ENCODE data around the gene SNAPC2.
"Not testable (repeated sequence)": the region's sequence is repeated elsewhere in the genome, so short reads cannot be mapped to it uniquely, and the experiment has no call there.

SNAPC2 gene

DNA sequence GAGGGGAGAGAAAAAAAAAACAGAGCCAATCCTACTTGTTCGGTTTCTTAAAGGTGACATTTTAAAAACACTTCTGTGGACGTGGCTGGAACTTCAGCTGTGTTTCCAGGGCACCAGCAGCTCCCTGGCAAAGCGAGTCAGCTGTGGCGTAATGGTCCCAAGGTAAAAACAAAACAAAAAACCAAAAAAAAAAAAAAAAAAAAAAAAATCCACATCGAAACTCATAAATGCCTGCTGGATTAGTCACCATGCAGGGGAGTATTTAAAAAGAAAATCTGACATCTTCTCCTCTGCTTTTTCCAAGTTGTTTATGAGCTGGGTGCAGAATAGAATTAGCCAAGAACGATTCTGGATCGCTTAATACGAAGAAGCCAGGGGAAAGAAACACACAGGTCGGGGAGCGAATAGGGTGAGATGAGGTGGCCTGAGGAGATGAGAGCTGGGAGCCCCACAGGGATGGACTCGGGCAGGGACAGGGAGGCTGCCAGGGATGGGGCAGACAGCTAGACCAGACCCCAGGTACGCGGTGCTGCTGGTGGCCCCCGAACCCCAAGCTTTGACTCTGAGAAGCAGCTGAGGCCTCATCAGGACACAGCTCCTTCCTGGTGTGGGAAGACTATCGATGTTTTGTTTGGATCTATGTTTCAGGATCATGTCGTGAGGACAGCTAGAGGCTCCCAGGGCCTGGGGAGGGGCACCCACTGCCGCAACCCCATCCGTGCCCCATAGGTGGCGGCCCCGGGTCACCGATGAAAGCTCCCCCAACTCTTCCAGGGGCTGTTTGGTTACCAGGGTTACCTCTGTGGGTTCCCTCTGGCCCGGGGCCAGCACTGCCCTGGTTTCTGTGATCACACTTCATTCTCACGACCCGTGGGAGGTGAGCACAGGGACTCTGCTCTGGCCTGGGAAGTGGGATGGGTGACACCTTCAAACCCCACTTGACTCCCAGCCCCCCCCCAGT lies 8.9 kb downstream of the SNAPC2 start:
- TF ChIP-seq, protein P1, sequence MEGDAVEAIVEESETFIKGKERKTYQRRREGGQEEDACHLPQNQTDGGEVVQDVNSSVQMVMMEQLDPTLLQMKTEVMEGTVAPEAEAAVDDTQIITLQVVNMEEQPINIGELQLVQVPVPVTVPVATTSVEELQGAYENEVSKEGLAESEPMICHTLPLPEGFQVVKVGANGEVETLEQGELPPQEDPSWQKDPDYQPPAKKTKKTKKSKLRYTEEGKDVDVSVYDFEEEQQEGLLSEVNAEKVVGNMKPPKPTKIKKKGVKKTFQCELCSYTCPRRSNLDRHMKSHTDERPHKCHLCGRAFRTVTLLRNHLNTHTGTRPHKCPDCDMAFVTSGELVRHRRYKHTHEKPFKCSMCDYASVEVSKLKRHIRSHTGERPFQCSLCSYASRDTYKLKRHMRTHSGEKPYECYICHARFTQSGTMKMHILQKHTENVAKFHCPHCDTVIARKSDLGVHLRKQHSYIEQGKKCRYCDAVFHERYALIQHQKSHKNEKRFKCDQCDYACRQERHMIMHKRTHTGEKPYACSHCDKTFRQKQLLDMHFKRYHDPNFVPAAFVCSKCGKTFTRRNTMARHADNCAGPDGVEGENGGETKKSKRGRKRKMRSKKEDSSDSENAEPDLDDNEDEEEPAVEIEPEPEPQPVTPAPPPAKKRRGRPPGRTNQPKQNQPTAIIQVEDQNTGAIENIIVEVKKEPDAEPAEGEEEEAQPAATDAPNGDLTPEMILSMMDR (IDR thresholded peaks at IDR 0.05; ENCODE audit: borderline replicate concordance, insufficient read depth, low read depth, low read length) = peak; percentile 56
- H3K4me3 ChIP-seq (ENCODE audit: low read depth, low read length) = no peak overlapping the region

DNA sequence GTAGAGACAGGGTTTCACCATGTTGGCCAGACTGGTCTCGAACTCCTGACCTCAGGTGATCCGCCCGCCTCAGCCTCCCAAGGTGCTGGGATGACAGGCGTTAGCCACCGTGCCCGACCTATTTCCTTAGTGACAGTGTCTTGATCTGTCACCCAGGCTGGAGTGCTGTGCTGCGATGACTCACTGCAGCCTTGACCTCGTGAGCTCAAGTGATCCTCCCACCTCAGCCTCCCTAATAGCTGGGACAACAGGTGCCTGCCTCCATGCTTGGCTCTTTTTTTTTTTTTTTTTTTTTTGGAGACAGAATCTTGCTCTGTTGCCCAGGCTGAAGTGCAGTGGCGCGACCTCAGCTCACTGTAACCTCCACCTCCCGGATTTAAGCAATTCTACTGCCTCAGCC lies 9.9 kb downstream of the SNAPC2 start:
- not testable (repeated sequence) for H3K4me3 ChIP-seq (ENCODE audit: low read depth, low read length)

DNA sequence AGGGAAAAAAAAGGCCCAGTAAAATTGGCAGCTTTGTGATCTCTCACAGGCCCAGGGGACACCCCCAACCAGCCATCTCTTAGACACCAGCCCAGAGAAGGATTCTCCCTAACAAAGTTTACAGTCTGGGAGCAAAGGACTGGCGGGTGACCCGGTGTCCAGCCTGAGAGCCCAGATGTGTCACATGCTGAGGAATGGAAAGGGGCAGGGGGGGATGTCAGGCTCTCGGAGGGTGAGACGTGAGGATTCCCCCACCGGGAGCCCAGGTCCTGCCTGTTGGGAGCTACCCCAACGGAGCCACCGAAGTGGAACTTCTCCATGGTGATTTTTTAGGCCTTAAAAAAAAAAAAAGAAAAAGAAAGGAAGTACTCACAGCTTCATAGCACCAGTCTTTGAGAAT lies 10.6 kb downstream of the SNAPC2 start:
- H3K4me3 ChIP-seq (ENCODE audit: low read depth, low read length) = no peak overlapping the region
- TF ChIP-seq, protein P1 (IDR thresholded peaks at IDR 0.05; ENCODE audit: borderline replicate concordance, insufficient read depth, low read depth, low read length) = no peak

DNA sequence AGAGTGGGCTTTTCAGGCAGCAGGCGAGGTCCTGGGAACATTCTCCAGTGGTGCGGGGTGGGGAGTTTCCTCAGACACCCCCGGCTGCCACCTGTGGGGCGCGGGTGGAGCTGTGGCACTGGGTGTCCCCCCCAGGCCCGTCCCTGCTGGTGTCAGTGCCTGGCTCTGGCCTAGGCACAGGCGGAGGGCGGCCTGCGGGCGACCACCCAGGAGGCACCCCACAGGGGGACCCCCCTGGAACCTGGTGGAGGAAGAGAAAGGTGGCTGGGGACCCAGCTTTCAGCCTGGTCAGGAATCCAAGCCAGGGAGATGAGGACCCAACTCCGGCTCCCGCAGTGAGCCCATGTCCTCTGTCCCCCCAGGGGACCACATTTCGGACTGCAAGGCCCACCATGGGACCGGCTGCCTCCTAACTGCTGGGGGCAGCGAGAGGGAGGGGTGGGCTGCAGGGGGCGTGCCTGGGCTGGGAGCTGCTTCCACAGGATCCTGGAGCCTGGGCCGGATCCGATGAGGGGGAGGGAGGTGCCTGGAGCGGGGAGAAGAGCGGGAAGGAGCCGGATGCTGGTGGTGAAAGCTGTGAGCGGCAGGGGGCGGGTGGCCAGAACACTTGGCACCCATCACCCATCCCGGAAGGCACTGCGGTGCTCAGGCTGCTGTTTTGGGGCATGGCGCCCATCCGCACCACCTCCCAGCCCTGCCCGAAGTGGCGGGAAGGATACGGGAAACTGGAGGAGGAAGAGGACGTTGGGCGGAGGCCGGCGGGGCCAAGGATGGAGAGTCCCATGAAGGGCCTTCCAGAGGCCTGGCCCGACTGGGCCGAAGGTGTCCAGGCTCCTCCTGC lies 11.3 kb downstream of the SNAPC2 start:
- TF ChIP-seq, protein P1 (IDR thresholded peaks at IDR 0.05; ENCODE audit: borderline replicate concordance, insufficient read depth, low read depth, low read length) = no peak
- no peak overlapping the region for H3K4me3 ChIP-seq (ENCODE audit: low read depth, low read length)

DNA sequence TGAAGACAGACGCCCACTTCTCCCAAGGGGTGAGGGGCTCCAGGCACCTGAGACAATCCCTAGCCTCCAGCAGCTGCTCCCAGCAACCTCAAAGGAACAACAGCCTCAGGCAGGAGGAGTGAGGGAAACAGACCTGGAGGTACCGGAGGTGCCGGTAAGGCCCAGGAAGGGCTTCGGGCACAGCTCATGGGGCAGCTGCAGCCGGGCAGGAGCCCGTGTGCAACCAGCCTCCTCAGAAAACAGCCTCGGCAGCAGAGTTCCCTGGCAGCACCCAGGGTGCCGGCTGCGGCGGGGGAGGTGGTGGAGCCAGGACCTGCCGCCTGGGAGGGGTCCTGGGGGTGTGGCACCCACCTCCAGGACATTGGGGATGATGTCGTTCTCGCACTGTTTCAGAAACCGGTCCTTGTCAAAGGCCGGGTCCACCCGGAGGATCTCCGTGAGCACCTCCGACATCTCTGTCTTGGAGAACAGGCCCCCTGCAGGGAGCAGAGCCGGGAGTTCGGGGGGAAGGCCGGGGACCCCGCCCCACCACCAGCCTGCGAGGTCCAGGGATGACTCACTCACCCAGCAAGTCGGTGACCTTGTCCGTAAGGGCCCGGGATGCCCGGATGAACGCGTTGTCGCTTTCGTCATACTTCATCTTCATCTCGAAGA lies 12.3 kb downstream of the SNAPC2 start:
- H3K4me3 ChIP-seq (ENCODE audit: low read depth, low read length) = no peak overlapping the region
- TF ChIP-seq, protein P1 (IDR thresholded peaks at IDR 0.05; ENCODE audit: borderline replicate concordance, insufficient read depth, low read depth, low read length) = no peak

DNA sequence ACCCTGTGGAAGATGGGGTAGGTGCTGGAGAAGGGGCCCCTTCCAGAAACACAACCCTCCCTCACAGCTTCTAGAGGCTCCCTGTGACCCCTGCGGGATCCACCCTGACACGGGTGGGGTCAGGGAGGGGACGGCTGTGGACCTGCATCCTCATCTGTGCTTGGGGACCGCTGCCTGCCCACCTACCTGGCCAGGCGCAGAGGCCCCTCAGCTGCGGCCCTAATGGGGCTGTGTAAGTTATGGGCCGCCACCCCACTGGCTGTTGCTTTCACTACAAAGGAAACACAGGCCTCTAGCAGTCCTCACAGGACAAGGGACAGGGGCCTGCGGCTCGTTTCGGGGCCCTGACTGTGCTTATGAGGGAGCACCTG lies 12.8 kb downstream of the SNAPC2 start:
- TF ChIP-seq, protein P1 (IDR thresholded peaks at IDR 0.05; ENCODE audit: borderline replicate concordance, insufficient read depth, low read depth, low read length) = no peak
- H3K4me3 ChIP-seq (ENCODE audit: low read depth, low read length) = no peak overlapping the region

DNA sequence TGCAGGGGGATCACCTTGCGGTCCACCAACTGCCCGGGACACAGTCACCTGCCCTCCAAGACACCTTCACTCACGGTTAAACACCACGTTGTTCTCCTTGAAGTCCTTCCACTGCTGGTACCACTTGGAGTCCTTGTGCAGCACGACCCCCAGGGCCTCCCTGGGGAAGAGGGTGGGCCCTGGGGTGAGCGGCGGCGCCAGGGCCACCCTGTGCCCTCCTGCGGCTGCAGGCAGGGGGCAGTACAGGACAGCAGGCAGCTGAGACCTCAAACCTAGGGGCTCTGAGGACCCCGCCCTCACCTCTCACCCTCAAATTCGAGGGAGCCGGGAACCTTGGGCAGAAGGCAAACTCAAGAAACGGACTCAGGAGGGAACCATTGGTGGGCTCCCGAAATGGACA lies 13.3 kb downstream of the SNAPC2 start:
- TF ChIP-seq, protein P1 (IDR thresholded peaks at IDR 0.05; ENCODE audit: borderline replicate concordance, insufficient read depth, low read depth, low read length) = peak; percentile 39
- no peak overlapping the region for H3K4me3 ChIP-seq (ENCODE audit: low read depth, low read length)

Data from GM12875 (cell line).